Gastroesophageal sphincter (tissue), 4 donors: Measurements from ENCODE around the gene RPTOR. TPM values are rescaled to one million over a fixed set of nuclear protein-coding genes. Genes with fewer than 3 reads are reported as not detected.

ENCODE experiments used
- ATAC-seq: fragments of 150-250 bp; one replicate; pipeline ENCODE4 v1.9.1; 2016; ENCODE audit warnings: mild to moderate bottlenecking, moderate library complexity
- H3K27ac ChIP-seq, 4 donors: fragments of 200-600 bp; sonication (generic) in 3 of 4; 1 replicate in 3 of 4; 2 replicates in 1 of 4; pipeline ENCODE4 v1.5.1; 2016 to 2019
- H3K27me3 ChIP-seq: fragments of 200-600 bp; sonication (generic); one replicate; pipeline ENCODE4 v1.5.1; 2019
- H3K36me3 ChIP-seq, 2 donors: fragments of 200-600 bp; sonication (generic); one replicate each; pipeline ENCODE4 v1.5.1; 2019; ENCODE audit warnings: control low read depth in 1 of 2
- H3K4me1 ChIP-seq, 3 donors: fragments of 200-600 bp; sonication (generic); 1 replicate in 2 of 3; 2 replicates in 1 of 3; pipeline ENCODE4 v1.5.1; 2016 to 2019; ENCODE audit warnings: control low read depth in 2 of 3
- H3K4me3 ChIP-seq, 2 donors: fragments of 200-600 bp; sonication (generic); one replicate each; pipeline ENCODE4 v1.5.1; 2019; ENCODE audit warnings: mild to moderate bottlenecking in 1 of 2, moderate library complexity in 1 of 2
- H3K9me3 ChIP-seq, 3 donors: fragments of 200-600 bp; sonication (generic); one replicate each; pipeline ENCODE4 v1.5.1; 2017 to 2019; ENCODE audit warnings: control low read depth in 2 of 3
- CTCF ChIP-seq, 4 experiments: fragments of 200-600 bp in 2 of 4; fragments of 450-650 bp in 2 of 4; sonication (generic) in 1 of 4; IDR thresholded peaks; one replicate each; pipeline ENCODE4 v1.5.1; 2017 to 2019; ENCODE audit warnings: antibody characterized with exemption in 4 of 4, mild to moderate bottlenecking in 2 of 4, moderate library complexity in 2 of 4
- EP300 ChIP-seq: sonication (generic); formaldehyde crosslinking; IDR thresholded peaks from one replicate; pipeline ENCODE4 v1.6.1; 2017; ENCODE audit warnings: antibody characterized with exemption, mild to moderate bottlenecking
- POLR2A ChIP-seq, 2 donors: fragments of 450-650 bp; IDR thresholded peaks; one replicate each; pipeline ENCODE4 v1.6.1; 2017; ENCODE audit warnings: antibody characterized with exemption in 2 of 2, mild to moderate bottlenecking in 2 of 2, moderate library complexity in 1 of 2
- POLR2AphosphoS5 ChIP-seq: sonication (generic); formaldehyde crosslinking; IDR thresholded peaks from one replicate; pipeline ENCODE4 v1.6.1; 2017; ENCODE audit warnings: antibody characterized with exemption
- WGBS, 2 donors: methylation state at CpG; one replicate each; pipeline ENCODE4 v1.1.5; 2018; ENCODE audit warnings: low coverage in 1 of 2; 5-methylcytosine and 5-hydroxymethylcytosine counted together
- total RNA-seq, 4 donors: library from RNA; depleted of rRNA; stranded (reverse); fragments of >200 nt; gene quantifications; one replicate each; pipeline ENCODE4 v1.1.0, GENCODE V29; 2016

RPTOR gene
- total RNA-seq, 4 donors from 2014 or later = 25.7 to 56.8 (median 39.7) TPM

DNA sequence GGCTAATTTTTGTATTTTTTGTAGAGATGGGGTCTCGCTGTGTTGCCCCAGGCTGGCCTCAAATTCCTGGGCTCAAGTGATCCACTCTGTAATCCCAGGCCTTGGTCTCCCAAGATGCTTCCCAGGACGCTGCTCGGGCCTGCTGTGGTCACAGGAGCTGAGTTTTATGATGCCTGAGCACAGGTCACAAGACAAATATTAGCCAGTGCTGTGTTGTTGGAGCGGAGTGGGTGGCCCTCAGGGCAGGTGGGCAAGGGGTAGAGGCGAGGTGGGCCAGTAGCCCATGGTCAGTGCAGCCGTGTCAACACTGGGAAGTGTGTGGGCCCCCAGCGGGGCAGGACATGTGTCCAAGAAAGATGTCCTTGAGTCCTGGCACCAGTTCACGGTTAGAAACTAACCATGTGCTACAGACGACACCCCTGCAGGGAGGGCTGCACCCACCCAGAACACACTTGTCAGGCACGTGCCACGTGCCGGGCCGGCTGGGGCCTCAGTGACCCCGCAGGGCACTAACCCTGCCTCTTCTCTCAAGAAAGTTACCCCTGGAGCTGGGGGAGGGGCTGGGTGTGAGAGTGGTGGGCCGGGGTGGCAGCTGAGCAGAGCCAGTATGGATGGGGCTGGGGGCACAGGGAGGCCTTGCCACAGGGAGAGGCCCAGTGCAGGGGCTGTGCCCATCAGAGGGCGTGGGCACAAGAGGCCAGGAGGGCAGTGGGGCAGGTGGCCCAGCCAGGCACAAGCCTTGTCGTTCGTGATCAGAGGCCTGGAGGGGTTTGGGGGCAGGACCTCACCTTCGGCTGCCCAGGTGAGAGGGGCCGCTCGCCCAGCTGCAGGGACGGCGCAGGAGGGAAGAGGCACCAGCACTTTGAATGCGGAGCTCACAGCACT, 343.9 kb downstream of the RPTOR start:
- Histone ChIP-seq H3K27me3 (no peaks in the 10 kb centered on the region), H3K4me1 (peaks cover 0 to 28% (median 0%) of the 10 kb centered on the region in 3 donors), H3K4me3 (no peak overlapping the region), H3K36me3 (peaks cover 0 to 85% of the 10 kb centered on the region in 2 donors), H3K9me3 (no peaks in the 10 kb centered on the region), H3K27ac (no peak overlapping the region)
- no peak for ATAC-seq
- TF ChIP-seq EP300 (no peak), POLR2AphosphoS5 (no peak), POLR2A (IDR thresholded peaks at IDR 0.05) (no peak), CTCF (IDR thresholded peaks at IDR 0.05) (no peak)
- WGBS, 2 donors = 100% methylated on average over 1 of the region's 24 CpGs

DNA sequence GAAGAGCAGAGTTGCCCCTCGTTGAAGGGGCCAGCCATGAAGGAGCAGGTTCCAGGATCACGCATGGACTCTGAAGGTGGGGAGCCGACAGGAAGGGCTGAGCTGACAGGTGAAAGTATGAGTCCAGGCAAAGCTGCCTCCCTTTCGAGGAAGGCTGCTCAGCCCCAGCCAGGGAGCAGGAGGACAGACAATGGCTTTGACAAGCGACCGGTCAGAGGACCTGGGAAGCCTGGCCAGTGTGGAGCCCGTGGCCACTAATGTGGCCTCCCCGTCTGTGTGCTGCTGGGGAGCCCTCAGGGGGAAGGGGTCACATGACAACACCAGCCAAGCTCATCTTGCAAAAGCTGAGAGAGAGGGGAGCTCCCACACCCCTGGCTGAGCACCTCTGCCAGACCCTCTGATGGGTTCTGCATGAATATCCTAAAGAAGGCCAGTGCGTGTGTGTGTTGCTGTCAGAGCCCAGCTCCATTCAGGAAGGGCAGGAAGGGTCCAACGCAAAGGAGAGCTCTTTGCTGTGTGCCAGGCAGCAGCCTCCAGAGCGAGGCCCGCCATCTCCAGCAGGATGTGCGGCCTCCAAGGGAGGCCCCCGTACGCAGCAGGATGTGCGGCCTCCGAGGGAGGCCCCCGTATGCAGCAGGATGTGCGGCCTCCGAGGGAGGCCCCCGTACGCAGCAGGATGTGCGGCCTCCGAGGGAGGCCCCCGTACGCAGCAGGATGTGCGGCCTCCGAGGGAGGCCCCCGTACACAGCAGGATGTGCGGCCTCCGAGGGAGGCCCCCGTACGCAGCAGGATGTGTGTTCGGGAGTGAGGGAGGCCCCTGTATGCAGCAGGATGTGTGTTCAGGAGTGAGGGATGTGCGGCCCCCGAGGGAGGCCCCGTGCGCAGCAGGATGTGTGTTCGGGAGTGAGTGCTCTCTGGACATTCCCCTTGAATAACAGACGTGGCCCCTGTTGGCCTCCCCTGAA, 344.9 kb downstream of the RPTOR start:
- peaks cover 0 to 28% (median 0%) of the 10 kb centered on the region in 3 donors for H3K4me1 ChIP-seq
- no peak for ATAC-seq
- no peaks in the 10 kb centered on the region for H3K27me3 ChIP-seq
- H3K9me3 ChIP-seq = no peaks in the 10 kb centered on the region
- H3K36me3 ChIP-seq = peaks cover 0 to 85% of the 10 kb centered on the region in 2 donors
- no peak overlapping the region for H3K4me3 ChIP-seq
- 91 to 100% methylated on average over 1 to 10 of the region's 40 CpGs for WGBS, 2 donors
- no peak for TF ChIP-seq CTCF (IDR thresholded peaks at IDR 0.05)
- no peak for TF ChIP-seq EP300
- no peak overlapping the region for H3K27ac ChIP-seq

GRCh38 chr17:80890196-80890920, 345.7 kb downstream of the RPTOR start:
- Histone ChIP-seq H3K36me3 (peaks cover 0 to 85% of the 10 kb centered on the region in 2 donors), H3K27me3 (no peaks in the 10 kb centered on the region), H3K27ac (peak overlapping the region in 2 of 4 donors; percentile 77 to 82), H3K9me3 (no peaks in the 10 kb centered on the region), H3K4me3 (no peak overlapping the region), H3K4me1 (peaks cover 0 to 28% (median 0%) of the 10 kb centered on the region in 3 donors)
- no peak for ATAC-seq
- WGBS, 2 donors = 82 to 93% methylated on average over 8 to 13 of the region's 31 CpGs
- TF ChIP-seq POLR2AphosphoS5 = no peak
- no peak for TF ChIP-seq EP300
- no peak for TF ChIP-seq POLR2A (IDR thresholded peaks at IDR 0.05)
- no peak for TF ChIP-seq CTCF (IDR thresholded peaks at IDR 0.05)

DNA sequence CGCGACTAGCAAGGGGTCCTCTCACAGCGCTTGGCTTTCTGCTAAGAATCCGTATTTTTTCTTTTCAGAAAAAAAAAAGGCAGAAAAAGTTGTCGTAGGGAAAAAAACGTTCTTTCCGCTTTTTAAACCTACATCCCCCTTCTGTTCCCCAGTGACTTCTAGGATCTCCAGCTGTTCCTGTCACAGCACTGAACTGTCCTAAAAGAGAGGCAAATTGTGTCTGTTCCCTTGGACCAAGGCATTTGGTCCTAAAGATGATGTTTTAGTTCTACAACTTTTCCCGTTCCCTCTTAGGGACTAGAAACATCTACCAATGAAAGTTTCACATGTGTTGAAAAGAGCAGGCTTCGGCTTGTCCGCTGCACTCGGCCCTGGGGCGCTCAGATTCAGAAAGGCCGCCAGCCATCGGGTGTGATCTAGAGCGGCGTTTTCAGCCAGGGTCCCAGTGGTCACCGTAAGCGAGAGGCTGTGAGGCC, 346.3 kb downstream of the RPTOR start:
- Histone ChIP-seq H3K27me3 (no peaks in the 10 kb centered on the region), H3K4me3 (no peak overlapping the region), H3K27ac (peak overlapping the region; percentile 25 to 82 (median 72)), H3K4me1 (peaks cover 0 to 28% (median 0%) of the 10 kb centered on the region in 3 donors), H3K36me3 (peaks cover 0 to 85% of the 10 kb centered on the region in 2 donors), H3K9me3 (no peaks in the 10 kb centered on the region)
- no peak for ATAC-seq
- TF ChIP-seq POLR2AphosphoS5 = no peak
- TF ChIP-seq EP300 = no peak
- no peak for TF ChIP-seq POLR2A (IDR thresholded peaks at IDR 0.05)
- no peak for TF ChIP-seq CTCF (IDR thresholded peaks at IDR 0.05)
- WGBS, 2 donors = 76 to 90% methylated on average over 2 to 10 of the region's 18 CpGs
